Measurements from ENCODE around the gene FREM2.

FREM2 gene

DNA sequence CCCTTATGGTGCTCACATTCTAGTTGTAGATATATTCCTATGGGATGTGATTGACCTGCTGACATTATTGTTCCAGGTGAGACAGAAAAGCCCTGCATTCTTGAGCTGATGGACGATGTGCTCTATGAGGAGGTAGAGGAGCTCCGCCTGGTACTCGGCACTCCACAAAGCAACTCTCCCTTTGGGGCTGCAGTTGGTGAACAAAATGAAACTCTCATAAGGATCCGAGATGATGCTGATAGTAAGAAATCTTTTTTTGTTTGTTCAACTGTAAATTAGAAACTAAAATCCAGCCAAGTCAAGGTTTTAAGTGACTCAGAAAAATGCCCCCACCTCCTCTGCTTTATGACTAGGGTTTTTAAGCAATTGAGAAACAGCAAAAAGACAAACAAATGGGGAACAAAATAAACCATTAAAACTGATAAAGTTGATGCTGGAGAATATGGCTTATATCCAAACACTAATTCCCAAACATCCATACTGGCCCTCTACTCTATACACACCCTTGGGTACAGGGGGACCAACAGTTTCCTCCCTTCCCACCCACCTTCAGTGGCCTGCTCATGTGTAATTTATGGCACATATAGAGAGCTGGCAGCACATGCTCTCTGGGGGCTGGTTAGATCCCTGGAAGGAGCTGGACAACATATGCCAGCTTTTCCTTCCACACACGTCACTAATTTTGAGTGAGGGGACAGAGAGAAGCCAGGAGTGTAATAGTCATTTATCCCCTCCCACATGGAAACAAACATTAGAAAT is 164.2 kb downstream of the FREM2 start:
- H3K27ac ChIP-seq (ENCODE audit: extremely low read depth, low read depth, low read length): no peak overlapping the region
- H3K9me3 ChIP-seq (ENCODE audit: control insufficient read depth, insufficient read depth, low read depth, low read length): no peaks in the 10 kb centered on the region
- POLR2A ChIA-PET: no interaction called here
- no peak for TF ChIP-seq ZNF138 (tag by site-specific recombination; IDR thresholded peaks at IDR 0.05; ENCODE audit: borderline replicate concordance)
- TF ChIP-seq ZNF585B (tag by site-specific recombination; IDR thresholded peaks at IDR 0.05): no peak
- TF ChIP-seq WT1 (tag by site-specific recombination; IDR thresholded peaks at IDR 0.05): no peak
- H3K4me3 ChIP-seq (ENCODE audit: low read depth, low read length): no peak overlapping the region
- H3K36me3 ChIP-seq (ENCODE audit: control insufficient read depth in 2 of 2, insufficient read depth in 1 of 2, low read length in 2 of 2): no peaks in the 10 kb centered on the region
- no peaks in the 10 kb centered on the region for H3K4me1 ChIP-seq (ENCODE audit: control insufficient read depth, insufficient read depth, low read length)
- CTCF ChIA-PET: no interaction called here

DNA sequence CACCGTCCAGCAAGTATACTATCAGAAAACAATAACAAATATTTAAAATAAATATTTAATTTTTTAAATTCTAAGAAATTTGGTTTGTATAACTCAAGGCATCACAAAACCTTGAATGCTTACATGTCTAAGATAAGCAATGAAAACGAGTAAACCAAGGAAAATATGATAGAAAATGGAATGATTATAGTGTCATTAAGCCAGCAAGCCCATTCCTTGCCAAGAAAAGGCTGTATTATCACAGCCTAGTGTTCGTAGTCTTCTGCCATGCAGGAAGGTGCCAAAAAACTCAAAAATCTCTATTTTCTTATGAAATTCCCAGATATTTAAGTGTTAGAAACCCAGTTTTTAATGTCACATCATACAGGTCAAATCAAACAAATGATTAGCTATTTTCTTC is 167.3 kb downstream of the FREM2 start:
- Histone ChIP-seq H3K36me3 (ENCODE audit: control insufficient read depth in 2 of 2, insufficient read depth in 1 of 2, low read length in 2 of 2) (no peaks in the 10 kb centered on the region), H3K4me1 (ENCODE audit: control insufficient read depth, insufficient read depth, low read length) (no peaks in the 10 kb centered on the region), H3K27ac (ENCODE audit: extremely low read depth, low read depth, low read length) (no peak overlapping the region), H3K9me3 (ENCODE audit: control insufficient read depth, insufficient read depth, low read depth, low read length) (no peaks in the 10 kb centered on the region), H3K4me3 (ENCODE audit: low read depth, low read length) (no peak overlapping the region)
- TF ChIP-seq ZNF391 (tag by site-specific recombination; IDR thresholded peaks at IDR 0.05; ENCODE audit: borderline replicate concordance, low read depth) (no peak), KLF8 (tag by site-specific recombination; IDR thresholded peaks at IDR 0.05) (no peak), ZNF202 (tag by site-specific recombination; IDR thresholded peaks at IDR 0.05; ENCODE audit: borderline replicate concordance) (no peak), BCL11A (tag by site-specific recombination; IDR thresholded peaks at IDR 0.05; ENCODE audit: low read depth) (no peak), YY2 (tag by site-specific recombination; IDR thresholded peaks at IDR 0.05) (no peak), SCRT1 (tag by site-specific recombination; IDR thresholded peaks at IDR 0.05; ENCODE audit: borderline replicate concordance) (no peak), ZNF548 (tag by site-specific recombination; IDR thresholded peaks at IDR 0.05) (no peak), ZNF426 (tag by site-specific recombination; IDR thresholded peaks at IDR 0.05) (no peak), ZXDB (tag by site-specific recombination; IDR thresholded peaks at IDR 0.05) (no peak), SALL2 (tag by site-specific recombination; IDR thresholded peaks at IDR 0.05; ENCODE audit: borderline replicate concordance) (no peak), ZNF76 (tag by site-specific recombination; IDR thresholded peaks at IDR 0.05; ENCODE audit: borderline replicate concordance, low read depth) (no peak), ZNF549 (tag by site-specific recombination; IDR thresholded peaks at IDR 0.05) (no peak)
- TF ChIP-seq, protein P1, sequence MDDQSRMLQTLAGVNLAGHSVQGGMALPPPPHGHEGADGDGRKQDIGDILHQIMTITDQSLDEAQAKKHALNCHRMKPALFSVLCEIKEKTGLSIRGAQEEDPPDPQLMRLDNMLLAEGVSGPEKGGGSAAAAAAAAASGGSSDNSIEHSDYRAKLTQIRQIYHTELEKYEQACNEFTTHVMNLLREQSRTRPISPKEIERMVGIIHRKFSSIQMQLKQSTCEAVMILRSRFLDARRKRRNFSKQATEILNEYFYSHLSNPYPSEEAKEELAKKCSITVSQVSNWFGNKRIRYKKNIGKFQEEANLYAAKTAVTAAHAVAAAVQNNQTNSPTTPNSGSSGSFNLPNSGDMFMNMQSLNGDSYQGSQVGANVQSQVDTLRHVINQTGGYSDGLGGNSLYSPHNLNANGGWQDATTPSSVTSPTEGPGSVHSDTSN (CRISPR knock-in tag; IDR thresholded peaks at IDR 0.05): no peak
- TF ChIP-seq, protein P2, sequence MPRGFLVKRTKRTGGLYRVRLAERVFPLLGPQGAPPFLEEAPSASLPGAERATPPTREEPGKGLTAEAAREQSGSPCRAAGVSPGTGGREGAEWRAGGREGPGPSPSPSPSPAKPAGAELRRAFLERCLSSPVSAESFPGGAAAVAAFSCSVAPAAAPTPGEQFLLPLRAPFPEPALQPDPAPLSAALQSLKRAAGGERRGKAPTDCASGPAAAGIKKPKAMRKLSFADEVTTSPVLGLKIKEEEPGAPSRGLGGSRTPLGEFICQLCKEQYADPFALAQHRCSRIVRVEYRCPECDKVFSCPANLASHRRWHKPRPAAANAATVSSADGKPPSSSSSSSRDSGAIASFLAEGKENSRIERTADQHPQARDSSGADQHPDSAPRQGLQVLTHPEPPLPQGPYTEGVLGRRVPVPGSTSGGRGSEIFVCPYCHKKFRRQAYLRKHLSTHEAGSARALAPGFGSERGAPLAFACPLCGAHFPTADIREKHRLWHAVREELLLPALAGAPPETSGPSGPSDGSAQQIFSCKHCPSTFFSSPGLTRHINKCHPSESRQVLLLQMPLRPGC (tag by site-specific recombination; IDR thresholded peaks at IDR 0.05): no peak
- TF ChIP-seq, protein P3, sequence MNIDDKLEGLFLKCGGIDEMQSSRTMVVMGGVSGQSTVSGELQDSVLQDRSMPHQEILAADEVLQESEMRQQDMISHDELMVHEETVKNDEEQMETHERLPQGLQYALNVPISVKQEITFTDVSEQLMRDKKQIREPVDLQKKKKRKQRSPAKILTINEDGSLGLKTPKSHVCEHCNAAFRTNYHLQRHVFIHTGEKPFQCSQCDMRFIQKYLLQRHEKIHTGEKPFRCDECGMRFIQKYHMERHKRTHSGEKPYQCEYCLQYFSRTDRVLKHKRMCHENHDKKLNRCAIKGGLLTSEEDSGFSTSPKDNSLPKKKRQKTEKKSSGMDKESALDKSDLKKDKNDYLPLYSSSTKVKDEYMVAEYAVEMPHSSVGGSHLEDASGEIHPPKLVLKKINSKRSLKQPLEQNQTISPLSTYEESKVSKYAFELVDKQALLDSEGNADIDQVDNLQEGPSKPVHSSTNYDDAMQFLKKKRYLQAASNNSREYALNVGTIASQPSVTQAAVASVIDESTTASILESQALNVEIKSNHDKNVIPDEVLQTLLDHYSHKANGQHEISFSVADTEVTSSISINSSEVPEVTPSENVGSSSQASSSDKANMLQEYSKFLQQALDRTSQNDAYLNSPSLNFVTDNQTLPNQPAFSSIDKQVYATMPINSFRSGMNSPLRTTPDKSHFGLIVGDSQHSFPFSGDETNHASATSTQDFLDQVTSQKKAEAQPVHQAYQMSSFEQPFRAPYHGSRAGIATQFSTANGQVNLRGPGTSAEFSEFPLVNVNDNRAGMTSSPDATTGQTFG (tag by site-specific recombination; IDR thresholded peaks at IDR 0.05; ENCODE audit: borderline replicate concordance): no peak
- TF ChIP-seq, protein P4, sequence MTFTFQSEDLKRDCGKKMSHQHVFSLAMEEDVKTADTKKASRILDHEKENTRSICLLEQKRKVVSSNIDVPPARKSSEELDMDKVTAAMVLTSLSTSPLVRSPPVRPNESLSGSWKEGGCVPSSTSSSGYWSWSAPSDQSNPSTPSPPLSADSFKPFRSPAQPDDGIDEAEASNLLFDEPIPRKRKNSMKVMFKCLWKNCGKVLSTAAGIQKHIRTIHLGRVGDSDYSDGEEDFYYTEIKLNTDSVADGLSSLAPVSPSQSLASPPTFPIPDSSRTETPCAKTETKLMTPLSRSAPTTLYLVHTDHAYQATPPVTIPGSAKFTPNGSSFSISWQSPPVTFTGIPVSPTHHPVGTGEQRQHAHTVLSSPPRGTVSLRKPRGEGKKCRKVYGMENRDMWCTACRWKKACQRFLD (tag by site-specific recombination; IDR thresholded peaks at IDR 0.05): no peak
- TF ChIP-seq, protein P5, sequence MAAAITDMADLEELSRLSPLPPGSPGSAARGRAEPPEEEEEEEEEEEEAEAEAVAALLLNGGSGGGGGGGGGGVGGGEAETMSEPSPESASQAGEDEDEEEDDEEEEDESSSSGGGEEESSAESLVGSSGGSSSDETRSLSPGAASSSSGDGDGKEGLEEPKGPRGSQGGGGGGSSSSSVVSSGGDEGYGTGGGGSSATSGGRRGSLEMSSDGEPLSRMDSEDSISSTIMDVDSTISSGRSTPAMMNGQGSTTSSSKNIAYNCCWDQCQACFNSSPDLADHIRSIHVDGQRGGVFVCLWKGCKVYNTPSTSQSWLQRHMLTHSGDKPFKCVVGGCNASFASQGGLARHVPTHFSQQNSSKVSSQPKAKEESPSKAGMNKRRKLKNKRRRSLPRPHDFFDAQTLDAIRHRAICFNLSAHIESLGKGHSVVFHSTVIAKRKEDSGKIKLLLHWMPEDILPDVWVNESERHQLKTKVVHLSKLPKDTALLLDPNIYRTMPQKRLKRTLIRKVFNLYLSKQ (tag by site-specific recombination; IDR thresholded peaks at IDR 0.05; ENCODE audit: borderline replicate concordance): no peak
- TF ChIP-seq, protein P6, sequence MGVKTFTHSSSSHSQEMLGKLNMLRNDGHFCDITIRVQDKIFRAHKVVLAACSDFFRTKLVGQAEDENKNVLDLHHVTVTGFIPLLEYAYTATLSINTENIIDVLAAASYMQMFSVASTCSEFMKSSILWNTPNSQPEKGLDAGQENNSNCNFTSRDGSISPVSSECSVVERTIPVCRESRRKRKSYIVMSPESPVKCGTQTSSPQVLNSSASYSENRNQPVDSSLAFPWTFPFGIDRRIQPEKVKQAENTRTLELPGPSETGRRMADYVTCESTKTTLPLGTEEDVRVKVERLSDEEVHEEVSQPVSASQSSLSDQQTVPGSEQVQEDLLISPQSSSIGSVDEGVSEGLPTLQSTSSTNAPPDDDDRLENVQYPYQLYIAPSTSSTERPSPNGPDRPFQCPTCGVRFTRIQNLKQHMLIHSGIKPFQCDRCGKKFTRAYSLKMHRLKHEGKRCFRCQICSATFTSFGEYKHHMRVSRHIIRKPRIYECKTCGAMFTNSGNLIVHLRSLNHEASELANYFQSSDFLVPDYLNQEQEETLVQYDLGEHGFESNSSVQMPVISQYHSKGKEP (tag by site-specific recombination; IDR thresholded peaks at IDR 0.05): no peak
- POLR2A ChIA-PET: no interaction called here
- CTCF ChIA-PET: no interaction called here
